ENCODE measurements around the gene MYRIP. TPM values are rescaled to one million over a fixed set of nuclear protein-coding genes. Genes with fewer than 3 reads are reported as not detected.

MYRIP gene
- polyA plus RNA-seq, 4 donors = 0.81 to 4.5 (median 2.5) TPM

GRCh38 chr3:39915027-39915426, 105.6 kb downstream of the MYRIP start:
- WGBS, 3 donors = 71 to 88% (median 79%) methylated on average over 2 of the region's 2 CpGs

GRCh38 chr3:39917065-39917773, 107.8 kb downstream of the MYRIP start:
- no peak for FAIRE-seq
- Histone ChIP-seq H3K4me3 (ENCODE audit: low read depth in 1 of 3, low read length in 3 of 3) (no peak overlapping the region), H3K4me1 (ENCODE audit: control insufficient read depth in 3 of 3, insufficient read depth in 2 of 3, low read depth in 1 of 3, low read length in 2 of 3) (peaks cover 0 to 2% (median 0%) of the 10 kb centered on the region in 3 donors), H3K27ac (ENCODE audit: low read depth in 1 of 3, low read length in 2 of 3) (no peak overlapping the region), H3K27me3 (ENCODE audit: control insufficient read depth in 3 of 3, insufficient read depth in 3 of 3, low read length in 3 of 3) (no peaks in the 10 kb centered on the region), H3K36me3 (ENCODE audit: control insufficient read depth in 3 of 3, insufficient read depth in 2 of 3, low read depth in 1 of 3, low read length in 3 of 3) (no peaks in the 10 kb centered on the region), H3K9me3 (ENCODE audit: control insufficient read depth in 2 of 2, insufficient read depth in 1 of 2, low read depth in 1 of 2, low read length in 1 of 2) (no peaks in the 10 kb centered on the region)
- DNase-seq = no peak
- WGBS, 3 donors = 40 to 76% (median 57%) methylated on average over 1 of the region's 1 CpG

More at GRCh38 chr3:39915027-39915426, 105.6 kb downstream of the MYRIP start:
- no peak for FAIRE-seq
- H3K4me1 ChIP-seq (ENCODE audit: control insufficient read depth in 3 of 3, insufficient read depth in 2 of 3, low read depth in 1 of 3, low read length in 2 of 3) = peaks cover 0 to 13% (median 0%) of the 10 kb centered on the region in 3 donors
- H3K27ac ChIP-seq (ENCODE audit: low read depth in 1 of 3, low read length in 2 of 3) = no peak overlapping the region
- H3K4me3 ChIP-seq (ENCODE audit: low read depth in 1 of 3, low read length in 3 of 3) = no peak overlapping the region
- H3K9me3 ChIP-seq (ENCODE audit: control insufficient read depth in 2 of 2, insufficient read depth in 1 of 2, low read depth in 1 of 2, low read length in 1 of 2) = no peaks in the 10 kb centered on the region
- DNase-seq = no peak
- H3K27me3 ChIP-seq (ENCODE audit: control insufficient read depth in 3 of 3, insufficient read depth in 3 of 3, low read length in 3 of 3) = no peaks in the 10 kb centered on the region
- H3K36me3 ChIP-seq (ENCODE audit: control insufficient read depth in 3 of 3, insufficient read depth in 2 of 3, low read depth in 1 of 3, low read length in 3 of 3) = no peaks in the 10 kb centered on the region

GRCh38 chr3:39919281-39919680, 109.9 kb downstream of the MYRIP start:
- Histone ChIP-seq H3K9me3 (ENCODE audit: control insufficient read depth in 2 of 2, insufficient read depth in 1 of 2, low read depth in 1 of 2, low read length in 1 of 2) (no peaks in the 10 kb centered on the region), H3K27me3 (ENCODE audit: control insufficient read depth in 3 of 3, insufficient read depth in 3 of 3, low read length in 3 of 3) (no peaks in the 10 kb centered on the region), H3K4me3 (ENCODE audit: low read depth in 1 of 3, low read length in 3 of 3) (no peak overlapping the region), H3K27ac (ENCODE audit: low read depth in 1 of 3, low read length in 2 of 3) (no peak overlapping the region), H3K36me3 (ENCODE audit: control insufficient read depth in 3 of 3, insufficient read depth in 2 of 3, low read depth in 1 of 3, low read length in 3 of 3) (no peaks in the 10 kb centered on the region), H3K4me1 (ENCODE audit: control insufficient read depth in 3 of 3, insufficient read depth in 2 of 3, low read depth in 1 of 3, low read length in 2 of 3) (peaks cover 0 to 5% (median 0%) of the 10 kb centered on the region in 3 donors)
- WGBS, 3 donors = 86 to 91% (median 87%) methylated on average over 2 of the region's 2 CpGs
- DNase-seq (no peak), FAIRE-seq (no peak)

- 80 to 98% (median 91%) methylated on average over 1 of the region's 1 CpG for WGBS, 3 donors
- H3K27me3 ChIP-seq (ENCODE audit: control insufficient read depth in 3 of 3, insufficient read depth in 3 of 3, low read length in 3 of 3) = no peaks in the 10 kb centered on the region
- H3K27ac ChIP-seq (ENCODE audit: low read depth in 1 of 3, low read length in 2 of 3) = no peak overlapping the region
- no peaks in the 10 kb centered on the region for H3K36me3 ChIP-seq (ENCODE audit: control insufficient read depth in 3 of 3, insufficient read depth in 2 of 3, low read depth in 1 of 3, low read length in 3 of 3)
- peaks cover 0 to 5% (median 0%) of the 10 kb centered on the region in 3 donors for H3K4me1 ChIP-seq (ENCODE audit: control insufficient read depth in 3 of 3, insufficient read depth in 2 of 3, low read depth in 1 of 3, low read length in 2 of 3)
- no peaks in the 10 kb centered on the region for H3K9me3 ChIP-seq (ENCODE audit: control insufficient read depth in 2 of 2, insufficient read depth in 1 of 2, low read depth in 1 of 2, low read length in 1 of 2)
- DNase-seq (no peak), FAIRE-seq (no peak)
- no peak overlapping the region for H3K4me3 ChIP-seq (ENCODE audit: low read depth in 1 of 3, low read length in 3 of 3)
These were observed 110.9 kb downstream of the MYRIP start for GRCh38 chr3:39920271-39920670.

- DNase-seq (no peak), FAIRE-seq (no peak)
- no peak overlapping the region for H3K4me3 ChIP-seq (ENCODE audit: low read depth in 1 of 3, low read length in 3 of 3)
- no peaks in the 10 kb centered on the region for H3K36me3 ChIP-seq (ENCODE audit: control insufficient read depth in 3 of 3, insufficient read depth in 2 of 3, low read depth in 1 of 3, low read length in 3 of 3)
- H3K9me3 ChIP-seq (ENCODE audit: control insufficient read depth in 2 of 2, insufficient read depth in 1 of 2, low read depth in 1 of 2, low read length in 1 of 2) = no peaks in the 10 kb centered on the region
- H3K27ac ChIP-seq (ENCODE audit: low read depth in 1 of 3, low read length in 2 of 3) = no peak overlapping the region
- 61 to 78% (median 61%) methylated on average over 2 of the region's 2 CpGs for WGBS, 3 donors
- H3K4me1 ChIP-seq (ENCODE audit: control insufficient read depth in 3 of 3, insufficient read depth in 2 of 3, low read depth in 1 of 3, low read length in 2 of 3) = peaks cover 0 to under 1% (median 0%) of the 10 kb centered on the region in 3 donors
- no peaks in the 10 kb centered on the region for H3K27me3 ChIP-seq (ENCODE audit: control insufficient read depth in 3 of 3, insufficient read depth in 3 of 3, low read length in 3 of 3)
These were observed 118.1 kb downstream of the MYRIP start for GRCh38 chr3:39927479-39927878.

GRCh38 chr3:39933986-39934693, 124.7 kb downstream of the MYRIP start:
- Histone ChIP-seq H3K36me3 (ENCODE audit: control insufficient read depth in 3 of 3, insufficient read depth in 2 of 3, low read depth in 1 of 3, low read length in 3 of 3) (no peaks in the 10 kb centered on the region), H3K27me3 (ENCODE audit: control insufficient read depth in 3 of 3, insufficient read depth in 3 of 3, low read length in 3 of 3) (no peaks in the 10 kb centered on the region), H3K27ac (ENCODE audit: low read depth in 1 of 3, low read length in 2 of 3) (no peak overlapping the region), H3K4me3 (ENCODE audit: low read depth in 1 of 3, low read length in 3 of 3) (no peak overlapping the region), H3K9me3 (ENCODE audit: control insufficient read depth in 2 of 2, insufficient read depth in 1 of 2, low read depth in 1 of 2, low read length in 1 of 2) (no peaks in the 10 kb centered on the region), H3K4me1 (ENCODE audit: control insufficient read depth in 3 of 3, insufficient read depth in 2 of 3, low read depth in 1 of 3, low read length in 2 of 3) (peaks cover 0 to 4% (median 0%) of the 10 kb centered on the region in 3 donors)
- no peak for FAIRE-seq
- DNase-seq = no peak
- WGBS, 3 donors = 52 to 61% (median 58%) methylated on average over 1 of the region's 1 CpG

GRCh38 chr3:39934696-39935095, 125.3 kb downstream of the MYRIP start:
- Histone ChIP-seq H3K9me3 (ENCODE audit: control insufficient read depth in 2 of 2, insufficient read depth in 1 of 2, low read depth in 1 of 2, low read length in 1 of 2) (no peaks in the 10 kb centered on the region), H3K27ac (ENCODE audit: low read depth in 1 of 3, low read length in 2 of 3) (no peak overlapping the region), H3K4me3 (ENCODE audit: low read depth in 1 of 3, low read length in 3 of 3) (no peak overlapping the region), H3K4me1 (ENCODE audit: control insufficient read depth in 3 of 3, insufficient read depth in 2 of 3, low read depth in 1 of 3, low read length in 2 of 3) (peaks cover 0 to 4% (median 0%) of the 10 kb centered on the region in 3 donors), H3K36me3 (ENCODE audit: control insufficient read depth in 3 of 3, insufficient read depth in 2 of 3, low read depth in 1 of 3, low read length in 3 of 3) (no peaks in the 10 kb centered on the region), H3K27me3 (ENCODE audit: control insufficient read depth in 3 of 3, insufficient read depth in 3 of 3, low read length in 3 of 3) (no peaks in the 10 kb centered on the region)
- 74 to 75% (median 75%) methylated on average over 5 of the region's 5 CpGs for WGBS, 3 donors
- DNase-seq (no peak), FAIRE-seq (no peak)

- Histone ChIP-seq H3K4me1 (ENCODE audit: control insufficient read depth in 3 of 3, insufficient read depth in 2 of 3, low read depth in 1 of 3, low read length in 2 of 3) (peaks cover 0 to 4% (median 0%) of the 10 kb centered on the region in 3 donors), H3K36me3 (ENCODE audit: control insufficient read depth in 3 of 3, insufficient read depth in 2 of 3, low read depth in 1 of 3, low read length in 3 of 3) (no peaks in the 10 kb centered on the region), H3K4me3 (ENCODE audit: low read depth in 1 of 3, low read length in 3 of 3) (no peak overlapping the region), H3K27ac (ENCODE audit: low read depth in 1 of 3, low read length in 2 of 3) (no peak overlapping the region), H3K27me3 (ENCODE audit: control insufficient read depth in 3 of 3, insufficient read depth in 3 of 3, low read length in 3 of 3) (no peaks in the 10 kb centered on the region), H3K9me3 (ENCODE audit: control insufficient read depth in 2 of 2, insufficient read depth in 1 of 2, low read depth in 1 of 2, low read length in 1 of 2) (no peaks in the 10 kb centered on the region)
- FAIRE-seq = no peak
- WGBS, 3 donors = 41 to 46% (median 42%) methylated on average over 1 of the region's 1 CpG
- no peak for DNase-seq
These were observed 125.9 kb downstream of the MYRIP start for GRCh38 chr3:39935261-39935660.
